H9 (cell line): ENCODE data around the gene PTK7. TPM values are rescaled to one million over a fixed set of nuclear protein-coding genes. Genes with fewer than 3 reads are reported as not detected.

Source experiments
- DNase-seq: peaks from one replicate; pipeline ENCODE4 v3.0.0-alpha.2; 2017
- H2AFZ ChIP-seq: one replicate; pipeline ENCODE4 v1.6.1; 2013; ENCODE audit warnings: mild to moderate bottlenecking, low read length, control low read depth, moderate library complexity
- H2AK5ac ChIP-seq: 2 replicates; pipeline ENCODE4 v1.6.1; 2013; ENCODE audit warnings: low read length, control low read depth, mixed read lengths; ENCODE audit not compliant: insufficient read length
- H2BK120ac ChIP-seq: one replicate; pipeline ENCODE4 v1.6.1; 2013; ENCODE audit warnings: low read depth, mild to moderate bottlenecking, low read length, control low read depth, inconsistent platforms; ENCODE audit not compliant: poor library complexity, severe bottlenecking
- H2BK12ac ChIP-seq: 2 replicates; pipeline ENCODE4 v1.6.1; 2013; ENCODE audit warnings: low read length, control low read depth, mixed read lengths, low read depth; ENCODE audit not compliant: insufficient read length
- H2BK15ac ChIP-seq: 2 replicates; pipeline ENCODE4 v1.6.1; 2013; ENCODE audit warnings: low read depth, low read length, control low read depth
- H2BK20ac ChIP-seq: one replicate; pipeline ENCODE4 v1.6.1; 2013; ENCODE audit warnings: low read depth, mild to moderate bottlenecking, low read length, control low read depth, inconsistent platforms; ENCODE audit not compliant: poor library complexity, severe bottlenecking
- H2BK5ac ChIP-seq: 2 replicates; pipeline ENCODE4 v1.6.1; 2013; ENCODE audit warnings: low read length, control low read depth, mixed read lengths; ENCODE audit not compliant: insufficient read length
- H3K14ac ChIP-seq: 2 replicates; pipeline ENCODE4 v1.6.1; 2013; ENCODE audit warnings: low read length, control low read depth; ENCODE audit not compliant: insufficient read depth
- H3K18ac ChIP-seq: 2 replicates; pipeline ENCODE4 v1.6.1; 2013; ENCODE audit warnings: low read depth, mild to moderate bottlenecking, mixed read lengths, low read length, control low read depth; ENCODE audit not compliant: insufficient read length
- H3K23ac ChIP-seq: 2 replicates; pipeline ENCODE4 v1.6.1; 2013; ENCODE audit warnings: low read length, control low read depth, mixed read lengths, low read depth; ENCODE audit not compliant: insufficient read length
- H3K23me2 ChIP-seq: 2 replicates; pipeline ENCODE4 v1.6.1; 2013; ENCODE audit warnings: low read depth, mild to moderate bottlenecking, mixed read lengths, low read length, control low read depth; ENCODE audit not compliant: insufficient read length, poor library complexity, severe bottlenecking
- H3K27ac ChIP-seq: 2 replicates; pipeline ENCODE4 v1.5.1; 2013; ENCODE audit warnings: low read length, control low read depth, mixed read lengths, low read depth; ENCODE audit not compliant: insufficient read length
- H3K27me3 ChIP-seq: 2 replicates; pipeline ENCODE4 v1.6.1; 2013; ENCODE audit warnings: low read length, control low read depth, inconsistent platforms; ENCODE audit not compliant: insufficient read depth
- H3K4ac ChIP-seq: 2 replicates; pipeline ENCODE4 v1.6.1; 2013; ENCODE audit warnings: low read depth, mild to moderate bottlenecking, control low read depth, inconsistent platforms, low read length, moderate library complexity
- H3K4me1 ChIP-seq: 2 replicates; pipeline ENCODE4 v1.6.1; 2013; ENCODE audit warnings: low read length, control low read depth, inconsistent platforms; ENCODE audit not compliant: insufficient read depth
- H3K4me2 ChIP-seq: 2 replicates; pipeline ENCODE4 v1.6.1; 2013; ENCODE audit warnings: low read length, control low read depth, mixed read lengths; ENCODE audit not compliant: insufficient read length, insufficient read depth
- H3K56ac ChIP-seq: 2 replicates; pipeline ENCODE4 v1.6.1; 2013; ENCODE audit warnings: low read depth, mild to moderate bottlenecking, mixed read lengths, low read length, control low read depth; ENCODE audit not compliant: insufficient read length
- H3K79me1 ChIP-seq: 2 replicates; pipeline ENCODE4 v1.6.1; 2013; ENCODE audit warnings: low read depth, mild to moderate bottlenecking, moderate library complexity, low read length, control low read depth, inconsistent platforms; ENCODE audit not compliant: insufficient read depth, poor library complexity, severe bottlenecking
- H3K79me2 ChIP-seq: 2 replicates; pipeline ENCODE4 v1.6.1; 2013; ENCODE audit warnings: low read length, control low read depth, inconsistent platforms; ENCODE audit not compliant: insufficient read depth
- H3K9ac ChIP-seq: 2 replicates; pipeline ENCODE4 v1.6.1; 2013; ENCODE audit warnings: low read length, control low read depth, mixed read lengths; ENCODE audit not compliant: insufficient read length; ENCODE audit errors: extremely low read depth
- H3K9me3 ChIP-seq: one replicate; pipeline ENCODE4 v1.6.1; 2013; ENCODE audit warnings: low read depth, low read length, inconsistent platforms; ENCODE audit not compliant: control insufficient read depth
- H3T11ph ChIP-seq: one replicate; pipeline ENCODE4 v1.6.1; 2013; ENCODE audit warnings: mild to moderate bottlenecking, low read length, control low read depth, inconsistent platforms
- H4K20me1 ChIP-seq: one replicate; pipeline ENCODE4 v1.6.1; 2013; ENCODE audit not compliant: control insufficient read depth, insufficient read length, insufficient read depth
- H4K5ac ChIP-seq: 2 replicates; pipeline ENCODE4 v1.6.1; 2013; ENCODE audit warnings: low read depth, mild to moderate bottlenecking, mixed read lengths, low read length, control low read depth; ENCODE audit not compliant: insufficient read length
- H4K8ac ChIP-seq: replicated peaks from 2 replicates; pipeline ENCODE4 v1.6.1; 2013; ENCODE audit warnings: low read length, control low read depth, mixed read lengths, low read depth; ENCODE audit not compliant: insufficient read length
- H4K91ac ChIP-seq: 2 replicates; pipeline ENCODE4 v1.6.1; 2013; ENCODE audit warnings: low read depth, mild to moderate bottlenecking, moderate library complexity, mixed read lengths, low read length, control low read depth; ENCODE audit not compliant: insufficient read length
- H3K27ac Mint-ChIP-seq, 3 experiments: 2 replicates in 2 of 3; 3 replicates in 1 of 3; pipeline ENCODE4 v1.8.0; 2020 to 2021; ENCODE audit warnings: mixed read lengths in 3 of 3, mild to moderate bottlenecking in 1 of 3, moderate library complexity in 1 of 3
- H3K27me3 Mint-ChIP-seq: 2 replicates; pipeline ENCODE4 v1.8.0; 2021; ENCODE audit warnings: low read depth, mild to moderate bottlenecking, moderate library complexity, mixed read lengths
- H3K36me3 Mint-ChIP-seq, 3 experiments: 2 replicates in 2 of 3; 3 replicates in 1 of 3; pipeline ENCODE4 v1.8.0; 2020 to 2021; ENCODE audit warnings: low read depth in 3 of 3, mixed read lengths in 3 of 3; ENCODE audit not compliant: insufficient read depth in 1 of 3
- H3K4me1 Mint-ChIP-seq, 2 experiments: 2 replicates each; pipeline ENCODE4 v1.8.0; 2020; ENCODE audit warnings: mixed read lengths in 2 of 2
- H3K4me3 Mint-ChIP-seq, 2 experiments: 2 replicates in 1 of 2; 3 replicates in 1 of 2; pipeline ENCODE4 v1.8.0; 2020 to 2021; ENCODE audit warnings: mild to moderate bottlenecking in 2 of 2, mixed read lengths in 2 of 2, moderate library complexity in 1 of 2
- H3K9me3 Mint-ChIP-seq, 2 experiments: 2 replicates in 1 of 2; 3 replicates in 1 of 2; pipeline ENCODE4 v1.8.0; 2020; ENCODE audit warnings: mild to moderate bottlenecking in 2 of 2, mixed read lengths in 2 of 2, moderate library complexity in 1 of 2
- CTCF ChIP-seq: fragments of 200-600 bp; sonication (generic); conservative IDR thresholded peaks from 3 replicates; pipeline ENCODE4 v1.8.0; 2021; ENCODE audit warnings: antibody characterized with exemption, mild to moderate bottlenecking
- WGBS: extraction: QIAGEN DNeasy Blood & Tissue Kit; methylation state at CpG from one replicate; pipeline ENCODE4 v1.1.7; 2013; ENCODE audit warnings: missing lambda C conversion rate, low lambda C conversion rate, mixed read lengths; ENCODE audit not compliant: insufficient read length; ENCODE audit errors: extremely low coverage; 5-methylcytosine and 5-hydroxymethylcytosine counted together
- total RNA-seq: library from RNA; stranded (reverse); gene quantifications from 2 replicates; pipeline ENCODE4 v1.2.1, GENCODE V29; 2021

Gene PTK7
- total RNA-seq, 1 experiment from 2014 or later: 128 TPM

DNA sequence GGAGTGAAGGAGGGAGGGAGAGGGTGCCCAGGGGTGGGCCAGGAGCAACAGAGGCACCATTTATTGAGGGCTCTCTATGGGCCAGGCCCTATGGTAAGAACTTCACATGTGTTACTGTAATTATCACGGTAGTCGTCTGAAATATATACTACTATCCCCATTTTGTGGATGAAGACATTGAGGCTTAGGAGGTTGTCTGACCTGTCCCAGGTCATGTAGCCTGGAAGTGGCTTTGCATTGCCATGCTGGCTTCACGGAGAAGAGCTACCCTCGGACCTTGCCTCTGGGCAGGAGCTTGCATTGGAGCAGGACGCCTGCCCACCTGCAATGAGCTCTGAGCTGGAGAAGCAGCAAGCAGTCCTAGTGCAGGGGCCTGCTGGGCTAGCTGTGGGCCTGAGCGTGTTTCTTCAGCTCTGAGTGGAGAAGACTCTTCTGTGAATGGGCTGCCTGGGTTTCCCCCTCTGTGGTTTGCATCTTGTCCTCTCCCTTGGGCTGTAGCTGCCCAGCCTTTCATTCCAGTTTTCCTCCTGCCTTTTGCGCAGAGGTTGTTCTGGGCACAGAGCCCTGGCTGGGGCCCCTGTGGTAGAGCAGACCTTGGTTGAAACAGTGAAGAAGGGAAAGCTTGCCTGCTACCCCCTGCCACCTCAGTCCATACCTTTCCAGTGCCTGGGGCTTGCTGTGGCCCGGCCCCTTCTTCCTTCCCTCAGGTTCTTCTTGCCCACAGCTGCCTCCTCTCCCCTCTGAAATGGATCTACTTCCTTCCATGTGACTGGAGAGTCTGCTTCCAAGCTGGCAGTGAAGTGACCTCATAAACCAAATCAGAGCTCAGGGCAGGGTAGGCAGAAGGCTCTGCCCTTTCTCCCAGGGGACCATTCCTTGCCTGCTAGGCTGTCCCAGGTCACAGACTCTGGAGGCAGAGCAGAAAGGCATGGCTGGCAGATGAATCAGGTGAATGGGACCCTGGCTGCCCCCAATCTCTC, 70.9 kb downstream of the PTK7 start:
- Histone ChIP-seq H3T11ph (no peak overlapping the region), H3K23me2 (no peaks in the 10 kb centered on the region), H3K9me3 (no peaks in the 10 kb centered on the region), H2BK120ac (no peak overlapping the region), H3K4ac (no peak overlapping the region), H2BK5ac (no peak overlapping the region), H4K91ac (no peak overlapping the region), H3K4me2 (no peak overlapping the region), H3K14ac (no peak overlapping the region), H3K79me2 (no peaks in the 10 kb centered on the region), H2AFZ (no peak overlapping the region), H2BK15ac (no peak overlapping the region), H4K8ac (no peak overlapping the region), H4K20me1 (no peaks in the 10 kb centered on the region), H2BK20ac (no peak overlapping the region), H3K27ac (no peak overlapping the region), H2AK5ac (no peak overlapping the region), H3K79me1 (no peaks in the 10 kb centered on the region), H3K4me1 (no peaks in the 10 kb centered on the region), H3K23ac (no peak overlapping the region), H3K9ac (no peak overlapping the region), H3K56ac (no peak overlapping the region), H4K5ac (no peak overlapping the region), H3K18ac (no peak overlapping the region), H2BK12ac (no peak overlapping the region), H3K27me3 (no peaks in the 10 kb centered on the region)
- H3K4me1 Mint-ChIP-seq: peaks cover 10% of the 10 kb centered on the region in 2 experiments
- no peaks in the 10 kb centered on the region for H3K27me3 Mint-ChIP-seq
- H3K27ac Mint-ChIP-seq: no peak overlapping the region
- no peak for DNase-seq
- WGBS: no CpG with 5 or more reads among the region's 8 CpGs
- H3K4me3 Mint-ChIP-seq: no peak overlapping the region
- no peaks in the 10 kb centered on the region for H3K9me3 Mint-ChIP-seq
- TF ChIP-seq CTCF: no peak
- peaks cover 10 to 32% (median 26%) of the 10 kb centered on the region in 3 experiments for H3K36me3 Mint-ChIP-seq
